ENCODE measurements around the gene ATAD1. TPM values are rescaled to one million over a fixed set of nuclear protein-coding genes. Genes with fewer than 3 reads are reported as not detected.
"Not testable (repeated sequence)": the region's sequence is repeated elsewhere in the genome, so short reads cannot be mapped to it uniquely, and the experiment has no call there.

ATAD1 gene
- total and polyA plus RNA-seq, 3 donors from 2014 or later: 68.5 to 162 (median 107) TPM

DNA sequence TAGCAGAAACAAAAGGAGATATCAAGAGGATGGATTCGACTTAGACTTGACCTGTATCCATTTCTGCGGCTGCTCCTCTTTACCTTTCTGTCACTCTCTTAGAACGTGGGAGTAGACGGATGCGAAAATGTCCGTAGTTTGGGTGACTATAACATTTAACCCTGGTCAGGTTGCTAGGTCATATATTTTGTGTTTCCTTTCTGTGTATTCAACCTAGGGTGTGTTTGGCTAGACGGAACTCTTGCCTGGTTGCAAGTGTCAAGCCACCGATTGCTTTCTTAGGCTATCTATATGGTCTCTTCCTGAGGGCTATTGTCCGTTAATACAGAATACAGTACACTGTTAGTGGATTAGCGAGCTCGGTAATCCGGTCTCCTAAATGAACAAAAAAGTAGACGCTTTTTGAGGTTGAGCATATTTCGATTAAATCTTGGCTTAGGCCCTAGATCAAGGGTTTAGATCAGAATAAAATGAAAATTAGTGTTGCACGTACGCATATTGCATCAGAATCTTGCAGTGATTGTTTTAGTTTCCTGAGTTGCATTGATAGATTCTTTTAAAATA, 46.6 kb upstream of the ATAD1 start:
- peaks cover 19% of the 10 kb centered on the region for H3K4me1 ChIP-seq
- peak overlapping the region; percentile 87 to 99 for H3K27ac ChIP-seq
- H3K9me3 ChIP-seq: no peaks in the 10 kb centered on the region
- H3K36me3 ChIP-seq (ENCODE audit: low read depth, missing control alignments): no peaks in the 10 kb centered on the region
- no peak for DNase-seq
- H3K4me3 ChIP-seq: peak overlapping the region; percentile 93 to 96
- TF ChIP-seq, protein P1, sequence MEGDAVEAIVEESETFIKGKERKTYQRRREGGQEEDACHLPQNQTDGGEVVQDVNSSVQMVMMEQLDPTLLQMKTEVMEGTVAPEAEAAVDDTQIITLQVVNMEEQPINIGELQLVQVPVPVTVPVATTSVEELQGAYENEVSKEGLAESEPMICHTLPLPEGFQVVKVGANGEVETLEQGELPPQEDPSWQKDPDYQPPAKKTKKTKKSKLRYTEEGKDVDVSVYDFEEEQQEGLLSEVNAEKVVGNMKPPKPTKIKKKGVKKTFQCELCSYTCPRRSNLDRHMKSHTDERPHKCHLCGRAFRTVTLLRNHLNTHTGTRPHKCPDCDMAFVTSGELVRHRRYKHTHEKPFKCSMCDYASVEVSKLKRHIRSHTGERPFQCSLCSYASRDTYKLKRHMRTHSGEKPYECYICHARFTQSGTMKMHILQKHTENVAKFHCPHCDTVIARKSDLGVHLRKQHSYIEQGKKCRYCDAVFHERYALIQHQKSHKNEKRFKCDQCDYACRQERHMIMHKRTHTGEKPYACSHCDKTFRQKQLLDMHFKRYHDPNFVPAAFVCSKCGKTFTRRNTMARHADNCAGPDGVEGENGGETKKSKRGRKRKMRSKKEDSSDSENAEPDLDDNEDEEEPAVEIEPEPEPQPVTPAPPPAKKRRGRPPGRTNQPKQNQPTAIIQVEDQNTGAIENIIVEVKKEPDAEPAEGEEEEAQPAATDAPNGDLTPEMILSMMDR (IDR thresholded peaks at IDR 0.05): no peak
- TF ChIP-seq POLR2A (IDR thresholded peaks at IDR 0.05): no peak
- intact Hi-C loops (cut with DNase I; ENCODE audit: low total_unique reads): loop anchor here (10.0 kb wide), 2 partner anchors 180 to 520 kb away; no protein-coding TSS in a partner anchor
- 0 to 1% methylated on average over 16 of the region's 16 CpGs for WGBS, 2 donors
- no peaks in the 10 kb centered on the region for H3K27me3 ChIP-seq

DNA sequence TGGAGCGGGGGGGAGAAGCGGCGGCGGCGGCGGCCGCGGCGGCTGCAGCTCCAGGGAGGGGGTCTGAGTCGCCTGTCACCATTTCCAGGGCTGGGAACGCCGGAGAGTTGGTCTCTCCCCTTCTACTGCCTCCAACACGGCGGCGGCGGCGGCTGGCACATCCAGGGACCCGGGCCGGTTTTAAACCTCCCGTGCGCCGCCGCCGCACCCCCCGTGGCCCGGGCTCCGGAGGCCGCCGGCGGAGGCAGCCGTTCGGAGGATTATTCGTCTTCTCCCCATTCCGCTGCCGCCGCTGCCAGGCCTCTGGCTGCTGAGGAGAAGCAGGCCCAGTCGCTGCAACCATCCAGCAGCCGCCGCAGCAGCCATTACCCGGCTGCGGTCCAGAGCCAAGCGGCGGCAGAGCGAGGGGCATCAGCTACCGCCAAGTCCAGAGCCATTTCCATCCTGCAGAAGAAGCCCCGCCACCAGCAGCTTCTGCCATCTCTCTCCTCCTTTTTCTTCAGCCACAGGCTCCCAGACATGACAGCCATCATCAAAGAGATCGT, 46.0 kb upstream of the ATAD1 start:
- DNase-seq: peak; percentile 34
- peaks cover 19% of the 10 kb centered on the region for H3K4me1 ChIP-seq
- not testable (repeated sequence) for H3K27me3 ChIP-seq; H3K36me3 ChIP-seq (ENCODE audit: low read depth, missing control alignments); H3K9me3 ChIP-seq
- peak overlapping the region; percentile 87 to 99 for H3K27ac ChIP-seq
- WGBS, 2 donors: 0% methylated on average over 5 to 29 of the region's 47 CpGs
- H3K4me3 ChIP-seq: peak overlapping the region; percentile 93 to 96
- intact Hi-C loops (cut with DNase I; ENCODE audit: low total_unique reads): loop anchor here (10.0 kb wide), 2 partner anchors 181 to 521 kb away; no protein-coding TSS in a partner anchor

DNA sequence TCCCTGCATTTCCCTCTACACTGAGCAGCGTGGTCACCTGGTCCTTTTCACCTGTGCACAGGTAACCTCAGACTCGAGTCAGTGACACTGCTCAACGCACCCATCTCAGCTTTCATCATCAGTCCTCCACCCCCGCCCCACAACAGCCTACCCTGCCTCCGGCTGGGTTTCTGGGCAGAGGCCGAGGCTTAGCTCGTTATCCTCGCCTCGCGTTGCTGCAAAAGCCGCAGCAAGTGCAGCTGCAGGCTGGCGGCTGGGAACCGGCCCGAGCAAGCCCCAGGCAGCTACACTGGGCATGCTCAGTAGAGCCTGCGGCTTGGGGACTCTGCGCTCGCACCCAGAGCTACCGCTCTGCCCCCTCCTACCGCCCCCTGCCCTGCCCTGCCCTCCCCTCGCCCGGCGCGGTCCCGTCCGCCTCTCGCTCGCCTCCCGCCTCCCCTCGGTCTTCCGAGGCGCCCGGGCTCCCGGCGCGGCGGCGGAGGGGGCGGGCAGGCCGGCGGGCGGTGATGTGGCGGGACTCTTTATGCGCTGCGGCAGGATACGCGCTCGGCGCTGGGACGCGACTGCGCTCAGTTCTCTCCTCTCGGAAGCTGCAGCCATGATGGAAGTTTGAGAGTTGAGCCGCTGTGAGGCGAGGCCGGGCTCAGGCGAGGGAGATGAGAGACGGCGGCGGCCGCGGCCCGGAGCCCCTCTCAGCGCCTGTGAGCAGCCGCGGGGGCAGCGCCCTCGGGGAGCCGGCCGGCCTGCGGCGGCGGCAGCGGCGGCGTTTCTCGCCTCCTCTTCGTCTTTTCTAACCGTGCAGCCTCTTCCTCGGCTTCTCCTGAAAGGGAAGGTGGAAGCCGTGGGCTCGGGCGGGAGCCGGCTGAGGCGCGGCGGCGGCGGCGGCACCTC, 45.3 kb upstream of the ATAD1 start, which contains the start of the genes KLLN and PTEN:
Gene KLLN, minus strand, starts transcription at position 481 of the 891 bp plus-strand sequence. CDS start 1,046 bp downstream, outside the sequence.
Gene PTEN, plus strand, starts transcription at position 573 of the 891 bp plus-strand sequence. CDS start 845 bp downstream, outside the sequence.
- WGBS, 2 donors: 0% methylated on average over 2 to 53 of the region's 89 CpGs
- Histone ChIP-seq H3K27ac (peak within 1 kb of the TSS; percentile 87 to 99), H3K4me3 (peak within 1 kb of the TSS; percentile 93 to 96), H3K4me1 (peaks cover 12% of the 10 kb centered on the region), H3K36me3 (ENCODE audit: low read depth, missing control alignments) (no peaks in the 10 kb centered on the region), H3K9me3 (no peaks in the 10 kb centered on the region), H3K27me3 (no peaks in the 10 kb centered on the region)
- peak; percentile 94 for DNase-seq
- TF ChIP-seq, protein P1 (IDR thresholded peaks at IDR 0.05): peak in 1 of 3 experiments; percentile 7
- TF ChIP-seq POLR2A (IDR thresholded peaks at IDR 0.05): peak; percentile 48
- intact Hi-C loops (cut with DNase I; ENCODE audit: low total_unique reads): loop anchor here (10.0 kb wide), 2 partner anchors 182 to 522 kb away; no protein-coding TSS in a partner anchor

DNA sequence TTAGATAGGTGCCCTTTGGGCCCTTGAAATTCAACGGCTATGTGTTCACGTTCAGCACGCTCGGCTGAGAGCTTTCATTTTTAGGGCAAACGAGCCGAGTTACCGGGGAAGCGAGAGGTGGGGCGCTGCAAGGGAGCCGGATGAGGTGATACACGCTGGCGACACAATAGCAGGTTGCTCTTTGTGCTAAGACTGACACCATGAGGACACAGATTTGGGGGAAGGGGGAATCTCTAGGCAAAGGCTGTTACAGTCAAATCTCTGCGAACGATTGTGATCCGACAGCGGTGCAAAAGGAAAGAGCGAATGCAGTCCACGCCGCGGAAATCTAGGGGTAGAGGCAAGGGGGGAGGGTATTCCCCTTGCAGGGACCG, 44.6 kb upstream of the ATAD1 start:
- H3K4me3 ChIP-seq: peak overlapping the region; percentile 93 to 96
- intact Hi-C loops (cut with DNase I; ENCODE audit: low total_unique reads): loop anchor here (10.0 kb wide), 2 partner anchors 182 to 522 kb away; no protein-coding TSS in a partner anchor
- peaks cover 11% of the 10 kb centered on the region for H3K4me1 ChIP-seq
- DNase-seq: no peak
- no peaks in the 10 kb centered on the region for H3K27me3 ChIP-seq
- peak overlapping the region; percentile 87 to 99 for H3K27ac ChIP-seq
- WGBS, 2 donors: 1 to 2% methylated on average over 18 to 21 of the region's 21 CpGs
- TF ChIP-seq POLR2A (IDR thresholded peaks at IDR 0.05): no peak
- TF ChIP-seq, protein P1 (IDR thresholded peaks at IDR 0.05): no peak
- no peaks in the 10 kb centered on the region for H3K36me3 ChIP-seq (ENCODE audit: low read depth, missing control alignments)
- H3K9me3 ChIP-seq: no peaks in the 10 kb centered on the region

All from testis (tissue), 3 donors.